GM21360 (cell line): Measurements from ENCODE around the gene TUT4.

ENCODE experiments used
- ATAC-seq: cut with Tn5 transposase; IDR thresholded peaks from one replicate; pipeline ENCODE4 v1.9.1; 2021; ENCODE audit warnings: mild to moderate bottlenecking, moderate library complexity; ENCODE audit not compliant: unreplicated experiment

Gene TUT4

GRCh38 chr1:52476943-52477342 is 75.9 kb downstream of the TUT4 start:
- no peak for ATAC-seq

- ATAC-seq, result no peak
Observed at GRCh38 chr1:52474807-52475206, 78.1 kb downstream of the TUT4 start.

- no peak for ATAC-seq
Observed at GRCh38 chr1:52473039-52473438, 79.9 kb downstream of the TUT4 start.

GRCh38 chr1:52472384-52472783 is 80.5 kb downstream of the TUT4 start:
- ATAC-seq, result no peak

GRCh38 chr1:52469108-52469507 is 83.8 kb downstream of the TUT4 start:
- no peak for ATAC-seq

- ATAC-seq, result no peak
Observed at GRCh38 chr1:52463891-52464290, 89.0 kb downstream of the TUT4 start.

- ATAC-seq, result no peak
Observed at GRCh38 chr1:52461821-52462220, 91.1 kb downstream of the TUT4 start.

- ATAC-seq, result no peak
Observed at GRCh38 chr1:52460694-52461093, 92.2 kb downstream of the TUT4 start.

GRCh38 chr1:52455686-52456085 is 97.2 kb downstream of the TUT4 start:
- ATAC-seq, result no peak

GRCh38 chr1:52454779-52455178 is 98.1 kb downstream of the TUT4 start:
- ATAC-seq, result no peak

- ATAC-seq, result no peak
Observed at GRCh38 chr1:52454127-52454526, 98.8 kb downstream of the TUT4 start.

GRCh38 chr1:52444463-52444862 is 108.4 kb downstream of the TUT4 start:
- no peak for ATAC-seq

GRCh38 chr1:52439976-52440375 is 112.9 kb downstream of the TUT4 start:
- ATAC-seq, result no peak

- no peak for ATAC-seq
Observed at GRCh38 chr1:52436817-52437216, 116.1 kb downstream of the TUT4 start.

- no peak for ATAC-seq
Observed at GRCh38 chr1:52435650-52436049, 117.2 kb downstream of the TUT4 start.

GRCh38 chr1:52435211-52435610 is 117.7 kb downstream of the TUT4 start:
- ATAC-seq, result no peak

- ATAC-seq, result no peak
Observed at GRCh38 chr1:52432807-52433206, 120.1 kb downstream of the TUT4 start.

- ATAC-seq, result no peak
Observed at GRCh38 chr1:52427152-52427551, 125.7 kb downstream of the TUT4 start.

- ATAC-seq, result no peak
Observed at GRCh38 chr1:52426371-52426770, 126.5 kb downstream of the TUT4 start.

GRCh38 chr1:52424813-52425212 is 128.1 kb downstream of the TUT4 start:
- ATAC-seq, result no peak

- ATAC-seq, result no peak
Observed at GRCh38 chr1:52424231-52424636, 128.7 kb downstream of the TUT4 start.

GRCh38 chr1:52423771-52424170 is 129.1 kb downstream of the TUT4 start:
- no peak for ATAC-seq

GRCh38 chr1:52423055-52423454 is 129.8 kb downstream of the TUT4 start:
- no peak for ATAC-seq

GRCh38 chr1:52420713-52421112 is 132.2 kb downstream of the TUT4 start:
- no peak for ATAC-seq
